ENCODE data around the gene LCE3A. TPM values are rescaled to one million over a fixed set of nuclear protein-coding genes. Genes with fewer than 3 reads are reported as not detected.

The LCE3A gene
- total and polyA plus RNA-seq, 2 experiments from 2014 or later: not detected

GRCh38 chr1:152626744-152627143 lies 3.8 kb upstream of the LCE3A start (continued):
- TF ChIP-seq ETS1 (IDR thresholded peaks at IDR 0.05): no peak

- H3K36me3 Mint-ChIP-seq (ENCODE audit: low read depth): peaks cover 17% of the 10 kb centered on the region
- peak; percentile 100 for ATAC-seq
Observed at GRCh38 chr1:152623203-152623844, 421 bp upstream of the LCE3A start.

GRCh38 chr1:152621993-152622392 lies 910 bp downstream of the LCE3A start:
- no peak overlapping the region for H3K4me3 ChIP-seq
- no peaks in the 10 kb centered on the region; the same call in 1 of the 2 replicates for H3K27me3 ChIP-seq (ENCODE audit: insufficient read depth)
- H3K4me2 ChIP-seq: no peak overlapping the region
- no peak for DNase-seq (ENCODE audit: low spot score)
- no peak overlapping the region for H2AFZ ChIP-seq
- H3K9me2 ChIP-seq (ENCODE audit: insufficient read depth): peaks cover 13% of the 10 kb centered on the region; the same call in 1 of the 2 replicates
- Mint-ChIP-seq H3K4me1 (no peaks in the 10 kb centered on the region; the same call in 2 of the 3 replicates), H3K4me3 (no peak overlapping the region), H3K36me3 (ENCODE audit: low read depth) (peaks cover 24% of the 10 kb centered on the region), H3K9me3 (peaks cover 41% of the 10 kb centered on the region), H3K27me3 (ENCODE audit: insufficient read depth, low read depth, poor library complexity) (peaks cover 4% of the 10 kb centered on the region), H3K27ac (no peak overlapping the region)
- no peaks in the 10 kb centered on the region for H3K79me2 ChIP-seq (replicated peaks; ENCODE audit: insufficient read depth)
- ATAC-seq: no peak
- H3F3A ChIP-seq (replicated peaks; ENCODE audit: low read depth): no peaks in the 10 kb centered on the region
- H3K36me3 ChIP-seq (ENCODE audit: insufficient read depth): peaks cover 7% of the 10 kb centered on the region; the same call in 1 of the 2 replicates
- no peak overlapping the region for H3K27ac ChIP-seq (ENCODE audit: low read depth)
- H4K20me1 ChIP-seq (replicated peaks; ENCODE audit: insufficient read depth): no peaks in the 10 kb centered on the region
- peaks cover 5% of the 10 kb centered on the region; the same call in 1 of the 2 replicates for H3K4me1 ChIP-seq (ENCODE audit: insufficient read depth)
- TF ChIP-seq ZNF114 (CRISPR knock-in tag; IDR thresholded peaks at IDR 0.05): no peak
- TF ChIP-seq CREB1 (CRISPR knock-in tag; IDR thresholded peaks at IDR 0.05; ENCODE audit: low read depth): no peak
- TF ChIP-seq ETS1 (IDR thresholded peaks at IDR 0.05): no peak
- TF ChIP-seq POLR2AphosphoS5 (IDR thresholded peaks at IDR 0.05; ENCODE audit: low read depth): no peak
- no peak for TF ChIP-seq STAT1 (IDR thresholded peaks at IDR 0.05; ENCODE audit: unreplicated experiment)
- TF ChIP-seq EZH2 (IDR thresholded peaks at IDR 0.05; ENCODE audit: low read depth, unreplicated experiment): no peak
- TF ChIP-seq CTCF (conservative IDR thresholded peaks at IDR 0.05; ENCODE audit: low read depth in 2 of 2): no peak

More at GRCh38 chr1:152623203-152623844, 421 bp upstream of the LCE3A start:
- no peak overlapping the region for H3K27ac ChIP-seq (ENCODE audit: low read depth)
- H3K79me2 ChIP-seq (replicated peaks; ENCODE audit: insufficient read depth): no peaks in the 10 kb centered on the region
- H2AFZ ChIP-seq: peak overlapping the region; percentile 97
- peaks cover 16% of the 10 kb centered on the region for H3K9me2 ChIP-seq (ENCODE audit: insufficient read depth)
- Mint-ChIP-seq H3K27me3 (ENCODE audit: insufficient read depth, low read depth, poor library complexity) (peaks cover 4% of the 10 kb centered on the region), H3K4me1 (no peaks in the 10 kb centered on the region; the same call in 2 of the 3 replicates), H3K27ac (no peak overlapping the region), H3K9me3 (peaks cover 29% of the 10 kb centered on the region), H3K4me3 (no peak overlapping the region)
- no peak overlapping the region for H3K4me3 ChIP-seq
- peak; percentile 89 for DNase-seq (ENCODE audit: low spot score)
- H3K4me1 ChIP-seq (ENCODE audit: insufficient read depth): peaks cover 5% of the 10 kb centered on the region; the same call in 1 of the 2 replicates
- 0 out of 2 replicates have a peak overlapping the region, but pooled peaks have one; percentile 51 for H3K4me2 ChIP-seq
- H3K36me3 ChIP-seq (ENCODE audit: insufficient read depth): peaks cover 4% of the 10 kb centered on the region; the same call in 1 of the 2 replicates
- H4K20me1 ChIP-seq (replicated peaks; ENCODE audit: insufficient read depth): no peaks in the 10 kb centered on the region
- no peaks in the 10 kb centered on the region; the same call in 1 of the 2 replicates for H3K27me3 ChIP-seq (ENCODE audit: insufficient read depth)
- no peaks in the 10 kb centered on the region for H3F3A ChIP-seq (replicated peaks; ENCODE audit: low read depth)
- TF ChIP-seq CTCF (conservative IDR thresholded peaks at IDR 0.05; ENCODE audit: low read depth in 2 of 2) (peak; percentile 79 to 83), NANOG (IDR thresholded peaks at IDR 0.05; ENCODE audit: borderline replicate concordance) (no peak)
